DOHH2 (cell line): Measurements from ENCODE around the gene EFNA5.

Experiments
- H3F3A ChIP-seq: fragments of 200-600 bp; sonication (generic), shearing (Covaris generic); 2 replicates; pipeline ENCODE4 v1.6.0; 2016; ENCODE audit warnings: antibody characterized with exemption, mild to moderate bottlenecking; ENCODE audit not compliant: control insufficient read depth, insufficient read depth
- H3K27ac ChIP-seq: fragments of 200-600 bp; sonication (generic); 2 replicates; pipeline ENCODE4 v1.5.1; 2014; ENCODE audit warnings: low read depth, mild to moderate bottlenecking, low read length, moderate library complexity
- H3K27me3 ChIP-seq: fragments of 200-600 bp; sonication (generic); 2 replicates; pipeline ENCODE4 v1.6.1; 2014; ENCODE audit warnings: mild to moderate bottlenecking, low read length, mixed read lengths; ENCODE audit not compliant: control insufficient read depth
- H3K36me3 ChIP-seq: fragments of 200-600 bp; sonication (generic); 2 replicates; pipeline ENCODE4 v1.6.1; 2014; ENCODE audit warnings: mild to moderate bottlenecking, low read length, moderate library complexity, mixed read lengths; ENCODE audit not compliant: control insufficient read depth
- H3K4me1 ChIP-seq: fragments of 200-600 bp; sonication (generic); 2 replicates; pipeline ENCODE4 v1.6.1; 2014; ENCODE audit warnings: mild to moderate bottlenecking, low read length, mixed read lengths; ENCODE audit not compliant: control insufficient read depth
- H3K4me2 ChIP-seq: fragments of 200-600 bp; sonication (generic); 2 replicates; pipeline ENCODE4 v1.6.0; 2014; ENCODE audit warnings: mild to moderate bottlenecking, low read length, moderate library complexity
- H3K4me3 ChIP-seq: fragments of 200-600 bp; sonication (generic); 2 replicates; pipeline ENCODE4 v1.5.1; 2014; ENCODE audit warnings: mild to moderate bottlenecking, low read length, mixed read lengths
- H3K79me2 ChIP-seq: fragments of 200-600 bp; sonication (generic); 2 replicates; pipeline ENCODE4 v1.6.1; 2014; ENCODE audit warnings: mild to moderate bottlenecking, low read length, mixed read lengths; ENCODE audit not compliant: control insufficient read depth
- H3K9me2 ChIP-seq: fragments of 200-600 bp; sonication (generic); replicated peaks from 2 replicates; pipeline ENCODE4 v1.6.1; 2014; ENCODE audit warnings: mild to moderate bottlenecking, low read length, mixed read lengths; ENCODE audit not compliant: control insufficient read depth
- H3K9me3 ChIP-seq: fragments of 200-600 bp; sonication (generic); 2 replicates; pipeline ENCODE4 v1.6.1; 2014; ENCODE audit warnings: antibody characterized with exemption, low read length, mixed read lengths; ENCODE audit not compliant: control insufficient read depth, insufficient read depth
- H4K20me1 ChIP-seq: fragments of 200-600 bp; sonication (generic); 2 replicates; pipeline ENCODE4 v1.6.0; 2014; ENCODE audit warnings: low read depth, mild to moderate bottlenecking, antibody characterized with exemption, low read length, moderate library complexity; ENCODE audit not compliant: control insufficient read depth, insufficient read depth
- CTCF ChIP-seq: fragments of 200-600 bp; sonication (generic); IDR thresholded peaks from one replicate; pipeline ENCODE4 v1.5.1; 2014; ENCODE audit warnings: antibody characterized with exemption, mild to moderate bottlenecking, low read depth, low read length; ENCODE audit not compliant: poor library complexity, severe bottlenecking
- EZH2phosphoT487 ChIP-seq: fragments of 200-600 bp; sonication (generic); IDR thresholded peaks from 2 replicates; pipeline ENCODE4 v1.6.1; 2017; ENCODE audit warnings: borderline replicate concordance, mild to moderate bottlenecking, antibody characterized with exemption, low read length, moderate library complexity, mixed read lengths

Gene EFNA5

DNA sequence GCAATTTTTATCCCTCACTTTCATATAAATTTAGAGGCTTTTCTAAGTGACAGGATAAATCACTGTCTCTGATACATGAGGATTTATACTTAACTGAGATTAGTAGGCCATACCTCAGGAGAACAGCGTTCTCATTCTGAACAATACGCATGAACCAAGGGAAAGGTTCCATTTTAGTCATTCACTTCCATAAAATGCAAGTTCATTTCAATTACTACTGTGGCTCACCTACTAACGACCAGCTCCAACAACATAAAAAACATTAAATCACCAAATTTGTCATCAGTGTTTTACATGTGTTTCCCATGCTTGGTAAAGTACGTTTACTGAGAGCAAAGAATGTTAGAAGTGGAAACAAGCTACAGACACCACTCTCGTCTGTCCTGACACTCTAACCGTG is 67.4 kb downstream of the EFNA5 start:
- Histone ChIP-seq H3K4me3 (no peak overlapping the region), H3K27ac (no peak overlapping the region), H3K9me3 (no peaks in the 10 kb centered on the region), H3K27me3 (no peaks in the 10 kb centered on the region), H3K4me2 (no peak overlapping the region), H3K79me2 (no peaks in the 10 kb centered on the region), H3K4me1 (no peaks in the 10 kb centered on the region), H3K36me3 (no peaks in the 10 kb centered on the region), H3F3A (no peaks in the 10 kb centered on the region), H3K9me2 (no peaks in the 10 kb centered on the region; the same call in 1 of the 2 replicates), H4K20me1 (no peaks in the 10 kb centered on the region)
- TF ChIP-seq EZH2phosphoT487 (no peak), CTCF (no peak)

DNA sequence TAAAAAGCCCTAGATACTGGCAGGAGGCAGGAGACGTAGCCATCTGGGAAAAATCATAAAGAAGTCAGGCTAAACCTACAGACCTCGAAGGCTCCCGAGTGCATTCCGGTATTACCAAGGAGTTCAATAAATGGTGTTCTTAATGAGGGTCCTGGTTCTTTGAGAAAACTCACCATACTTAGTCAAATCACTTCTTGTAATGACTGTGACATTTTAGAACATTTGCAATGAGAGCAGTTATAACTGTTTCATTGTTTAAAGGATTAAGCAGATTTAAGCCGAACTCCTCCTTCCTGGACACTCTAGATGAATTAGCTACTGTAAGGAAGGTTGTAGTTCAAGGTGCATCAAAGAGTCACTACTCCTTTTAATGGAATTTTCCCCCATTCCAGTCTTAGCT is 67.8 kb downstream of the EFNA5 start:
- Histone ChIP-seq H3K4me3 (no peak overlapping the region), H3K36me3 (no peaks in the 10 kb centered on the region), H3F3A (no peaks in the 10 kb centered on the region), H3K9me2 (no peaks in the 10 kb centered on the region; the same call in 1 of the 2 replicates), H3K79me2 (no peaks in the 10 kb centered on the region), H4K20me1 (no peaks in the 10 kb centered on the region), H3K27ac (no peak overlapping the region), H3K4me1 (no peaks in the 10 kb centered on the region), H3K9me3 (no peaks in the 10 kb centered on the region), H3K27me3 (no peaks in the 10 kb centered on the region), H3K4me2 (no peak overlapping the region)
- TF ChIP-seq EZH2phosphoT487 (no peak), CTCF (no peak)

DNA sequence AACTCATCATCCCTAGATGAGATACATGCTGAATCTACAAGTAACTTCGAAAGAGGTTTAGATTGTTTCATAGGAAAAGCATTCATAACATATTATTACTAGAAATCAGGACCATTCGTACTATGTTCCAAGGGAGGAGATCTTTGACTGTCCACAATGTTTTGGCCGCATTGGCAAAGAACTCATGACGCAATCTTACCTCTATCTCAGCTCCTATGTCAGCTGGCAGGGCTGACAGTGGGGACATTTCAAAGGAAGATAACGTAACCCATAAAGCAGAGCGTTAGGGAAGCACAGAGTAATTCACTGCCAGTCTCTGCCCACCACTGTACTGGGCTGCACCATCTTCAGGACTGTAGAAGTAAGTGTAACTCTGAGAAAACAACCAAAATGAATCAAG is 69.7 kb downstream of the EFNA5 start:
- no peaks in the 10 kb centered on the region for H3F3A ChIP-seq
- no peaks in the 10 kb centered on the region; the same call in 1 of the 2 replicates for H3K9me2 ChIP-seq
- H4K20me1 ChIP-seq, result no peaks in the 10 kb centered on the region
- TF ChIP-seq EZH2phosphoT487 (no peak), CTCF (no peak)
- no peaks in the 10 kb centered on the region for H3K27me3 ChIP-seq
- H3K4me3 ChIP-seq, result no peak overlapping the region
- no peaks in the 10 kb centered on the region for H3K36me3 ChIP-seq
- no peaks in the 10 kb centered on the region for H3K9me3 ChIP-seq
- H3K4me1 ChIP-seq, result no peaks in the 10 kb centered on the region
- no peaks in the 10 kb centered on the region for H3K79me2 ChIP-seq
- no peak overlapping the region for H3K4me2 ChIP-seq
- no peak overlapping the region for H3K27ac ChIP-seq

- TF ChIP-seq EZH2phosphoT487, result no peak
- no peak for TF ChIP-seq CTCF
- Histone ChIP-seq H3K4me3 (no peak overlapping the region), H3K27me3 (no peaks in the 10 kb centered on the region), H3K79me2 (no peaks in the 10 kb centered on the region), H4K20me1 (no peaks in the 10 kb centered on the region), H3K9me3 (no peaks in the 10 kb centered on the region), H3K36me3 (no peaks in the 10 kb centered on the region), H3K27ac (no peak overlapping the region), H3K4me1 (no peaks in the 10 kb centered on the region), H3K4me2 (no peak overlapping the region), H3F3A (no peaks in the 10 kb centered on the region), H3K9me2 (no peaks in the 10 kb centered on the region; the same call in 1 of the 2 replicates)
Measured at GRCh38 chr5:107598958-107599357, 71.8 kb downstream of the EFNA5 start.
